ENCODE data around the gene ZNF789.
A peak's percentile ranks its signal among the peaks of the same experiment; 100 is the strongest.

The ZNF789 gene

DNA sequence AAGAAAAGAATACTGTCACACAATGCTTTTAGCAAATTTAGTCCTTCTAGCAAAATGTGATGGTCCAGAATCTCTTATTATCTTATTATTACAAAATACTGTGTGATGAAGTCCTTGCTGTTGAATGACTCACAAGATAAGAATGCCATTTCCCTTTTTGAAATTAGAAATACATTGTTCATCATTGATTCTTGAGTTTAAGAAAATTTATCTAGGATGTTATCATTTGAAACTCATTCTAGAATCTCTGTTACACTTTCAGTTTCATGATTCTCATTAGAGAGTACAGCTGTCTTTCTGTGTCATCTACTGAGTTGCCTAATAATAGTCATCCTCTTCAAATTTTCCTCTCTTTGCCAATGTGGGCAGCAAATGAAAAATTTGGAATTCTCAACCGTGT is 41.4 kb downstream of the ZNF789 start:
- no peak for DNase-seq

DNA sequence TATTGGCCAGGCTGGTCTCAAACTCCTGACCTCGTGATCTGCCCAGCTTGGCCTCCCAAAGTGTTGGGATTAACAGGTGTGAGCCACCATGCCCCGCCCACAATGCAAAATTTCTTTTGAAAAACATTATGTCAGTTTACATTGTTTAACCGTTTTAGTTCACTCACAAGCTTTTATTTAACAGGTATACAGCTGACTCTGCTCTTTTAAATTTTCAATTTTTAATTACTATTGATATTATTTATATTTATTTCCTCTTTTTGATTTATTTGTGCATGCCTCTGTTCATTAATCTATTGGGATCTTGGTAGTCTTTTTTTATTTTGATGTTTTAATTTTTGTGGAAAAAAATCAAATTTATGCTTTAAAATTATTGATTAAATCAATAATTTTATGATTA is 48.7 kb downstream of the ZNF789 start:
- DNase-seq: no peak

DNA sequence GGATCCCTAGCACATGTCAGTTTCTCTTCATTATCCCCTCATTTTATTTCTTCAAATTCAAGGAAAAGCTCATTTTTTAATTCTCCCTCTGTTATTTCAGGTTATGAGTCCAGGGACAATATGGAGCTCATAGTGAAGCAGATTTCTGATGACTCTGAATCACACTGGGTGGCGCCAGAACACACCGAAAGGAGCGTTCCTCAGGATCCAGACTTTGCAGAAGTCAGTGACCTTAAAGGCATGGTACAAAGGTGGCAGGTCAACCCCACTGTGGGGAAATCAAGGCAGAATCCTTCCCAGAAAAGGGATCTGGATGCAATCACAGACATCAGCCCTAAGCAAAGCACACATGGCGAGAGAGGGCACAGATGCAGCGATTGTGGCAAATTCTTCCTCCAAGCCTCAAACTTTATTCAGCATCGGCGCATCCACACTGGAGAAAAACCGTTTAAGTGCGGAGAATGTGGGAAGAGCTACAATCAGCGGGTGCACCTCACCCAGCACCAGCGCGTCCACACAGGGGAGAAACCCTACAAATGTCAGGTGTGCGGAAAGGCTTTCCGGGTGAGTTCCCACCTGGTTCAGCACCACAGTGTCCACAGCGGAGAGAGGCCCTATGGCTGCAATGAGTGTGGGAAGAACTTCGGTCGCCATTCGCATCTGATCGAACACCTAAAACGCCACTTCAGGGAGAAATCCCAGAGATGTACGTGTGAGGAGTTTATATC is 53.2 kb downstream of the ZNF789 start:
- DNase-seq: peak; percentile 18

DNA sequence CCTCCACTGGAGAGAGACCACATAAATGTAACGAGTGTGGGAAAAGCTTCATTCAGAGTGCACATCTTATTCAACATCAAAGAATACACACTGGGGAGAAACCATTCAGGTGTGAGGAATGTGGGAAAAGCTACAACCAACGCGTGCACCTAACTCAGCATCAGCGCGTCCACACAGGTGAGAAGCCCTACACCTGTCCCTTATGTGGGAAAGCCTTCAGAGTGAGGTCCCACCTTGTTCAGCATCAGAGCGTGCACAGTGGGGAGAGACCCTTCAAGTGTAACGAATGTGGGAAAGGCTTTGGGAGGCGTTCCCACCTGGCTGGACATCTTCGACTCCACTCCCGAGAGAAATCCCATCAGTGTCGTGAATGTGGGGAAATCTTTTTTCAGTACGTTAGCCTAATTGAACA is 58.7 kb downstream of the ZNF789 start:
- no peak for DNase-seq

DNA sequence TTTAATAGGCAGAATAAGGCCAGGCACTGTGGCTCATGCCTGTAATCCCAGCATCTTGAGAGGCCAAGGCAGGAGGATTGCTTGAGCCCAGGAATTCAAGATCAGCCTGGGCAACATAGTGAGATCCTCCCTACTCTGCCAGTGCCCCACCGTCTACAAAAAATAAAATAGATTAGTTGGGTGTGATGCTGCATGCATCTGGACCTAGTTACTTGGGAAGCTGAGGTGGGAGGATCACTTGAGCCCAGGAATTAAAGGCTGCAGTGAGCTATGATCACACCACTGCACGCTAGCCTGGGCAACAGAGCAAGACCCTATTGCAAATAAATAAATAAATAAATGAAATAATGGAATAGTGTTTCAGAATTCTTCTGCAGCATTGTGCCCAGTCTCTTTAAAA is 63.0 kb downstream of the ZNF789 start:
- DNase-seq: no peak
